ENCODE data around the gene FAM20C.

The FAM20C gene

DNA sequence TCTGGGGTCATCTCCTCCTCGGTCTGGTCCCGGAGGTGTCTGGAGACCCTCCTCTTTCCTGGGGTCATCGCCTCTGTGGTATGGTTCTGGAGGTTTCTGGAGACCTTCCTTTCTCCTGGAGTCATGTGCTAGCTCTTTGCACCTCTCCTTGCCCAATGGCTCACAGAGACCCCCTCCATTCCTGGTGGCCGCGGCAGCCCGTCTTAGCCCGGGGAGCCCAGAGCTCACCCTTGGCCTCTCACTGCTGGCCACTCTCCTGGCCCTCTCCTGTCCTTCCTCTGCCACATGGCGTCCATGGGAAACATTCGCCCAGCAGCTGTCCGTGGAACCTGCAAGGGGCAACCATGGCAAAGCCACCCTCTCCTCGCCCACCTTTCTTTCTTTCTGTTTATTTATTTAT is 77.3 kb downstream of the FAM20C start:
- no peak for TF ChIP-seq CTCF (IDR thresholded peaks at IDR 0.05; ENCODE audit: low read depth, low read length)

DNA sequence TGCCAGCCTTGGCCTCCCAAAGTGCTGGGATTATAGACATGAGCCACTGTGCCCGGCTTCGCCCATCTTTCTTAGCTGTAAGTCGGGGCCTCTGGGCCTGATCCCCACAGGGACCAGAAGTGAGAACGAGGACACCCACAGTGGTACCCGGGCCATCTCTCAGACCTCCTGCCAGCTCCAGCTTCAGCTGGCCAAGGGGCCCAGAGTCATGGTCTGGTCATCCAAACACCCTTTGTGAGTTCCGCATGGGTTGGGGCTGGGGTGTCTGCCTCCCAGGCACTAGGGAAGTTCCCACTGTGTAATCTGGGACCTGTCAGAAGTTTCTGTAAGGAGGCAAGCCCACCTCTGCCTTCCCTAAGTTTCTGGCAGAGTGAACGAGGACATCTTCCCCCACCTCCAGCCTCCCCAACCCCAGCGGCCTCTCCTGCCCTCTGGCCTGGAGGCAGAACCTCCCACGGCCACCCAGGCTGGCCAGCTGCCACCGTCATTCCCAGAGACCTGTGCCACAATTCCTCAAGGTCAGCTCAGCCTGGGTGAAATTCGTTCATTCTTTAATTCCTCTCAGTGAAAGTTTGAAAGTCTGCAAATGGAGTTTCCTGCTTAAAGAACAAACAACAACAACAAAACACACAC is 78.1 kb downstream of the FAM20C start:
- TF ChIP-seq CTCF (IDR thresholded peaks at IDR 0.05; ENCODE audit: low read depth, low read length), result no peak
- no peak overlapping the region for H3K4me3 ChIP-seq (ENCODE audit: low read depth, low read length)

More for the DNA sequence above, 77.3 kb downstream of the FAM20C start:
- H3K4me3 ChIP-seq (ENCODE audit: low read depth, low read length), result no peak overlapping the region

DNA sequence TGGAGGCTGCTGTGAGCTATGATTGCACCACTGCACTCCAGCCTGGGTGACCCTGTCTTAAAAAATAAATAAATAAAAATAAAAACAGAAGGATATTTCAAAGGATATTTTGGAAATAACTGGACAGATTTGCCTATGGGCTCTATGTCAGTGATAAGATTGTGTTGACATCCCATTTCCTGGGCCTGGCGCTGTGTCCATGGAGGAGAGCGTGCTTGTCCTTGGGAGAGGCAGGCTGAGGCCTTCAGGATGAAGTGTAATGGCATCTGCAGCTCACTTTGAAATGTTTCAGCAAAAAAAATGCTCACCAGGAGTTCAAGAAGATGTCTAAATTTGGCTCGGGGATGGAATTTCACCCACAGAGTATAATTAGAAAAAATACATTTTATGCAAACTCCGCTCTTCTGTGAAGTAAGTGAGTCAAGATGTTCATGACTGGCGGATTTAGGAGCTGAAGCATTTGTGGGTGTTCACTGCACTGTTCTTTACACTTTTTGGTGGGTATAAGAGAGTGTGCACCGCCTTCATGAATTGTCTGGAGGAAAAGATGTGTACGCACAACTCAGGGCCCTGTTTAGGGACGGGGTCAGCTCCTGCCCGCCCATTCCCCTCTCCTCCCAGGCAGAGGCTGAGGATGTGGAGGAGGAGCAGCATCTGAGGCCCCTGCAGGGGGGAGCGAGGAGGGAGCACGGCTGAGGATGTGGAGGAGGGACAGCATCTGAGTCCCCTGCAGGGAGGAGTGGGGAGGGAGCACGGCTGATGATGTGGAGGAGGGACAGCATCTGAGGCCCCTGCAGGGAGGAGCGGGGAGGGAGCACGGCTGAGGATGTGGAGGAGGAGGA is 79.1 kb downstream of the FAM20C start:
- no peak for TF ChIP-seq CTCF (IDR thresholded peaks at IDR 0.05; ENCODE audit: low read depth, low read length)
- H3K4me3 ChIP-seq (ENCODE audit: low read depth, low read length), result no peak overlapping the region

GRCh38 chr7:272108-272615 is 79.8 kb downstream of the FAM20C start:
- H3K4me3 ChIP-seq (ENCODE audit: low read depth, low read length), result no peak overlapping the region
- TF ChIP-seq CTCF (IDR thresholded peaks at IDR 0.05; ENCODE audit: low read depth, low read length), result no peak

- no peak for TF ChIP-seq CTCF (IDR thresholded peaks at IDR 0.05; ENCODE audit: low read depth, low read length)
- H3K4me3 ChIP-seq (ENCODE audit: low read depth, low read length), result no peak overlapping the region
These were observed 80.3 kb downstream of the FAM20C start for GRCh38 chr7:272631-273030.

DNA sequence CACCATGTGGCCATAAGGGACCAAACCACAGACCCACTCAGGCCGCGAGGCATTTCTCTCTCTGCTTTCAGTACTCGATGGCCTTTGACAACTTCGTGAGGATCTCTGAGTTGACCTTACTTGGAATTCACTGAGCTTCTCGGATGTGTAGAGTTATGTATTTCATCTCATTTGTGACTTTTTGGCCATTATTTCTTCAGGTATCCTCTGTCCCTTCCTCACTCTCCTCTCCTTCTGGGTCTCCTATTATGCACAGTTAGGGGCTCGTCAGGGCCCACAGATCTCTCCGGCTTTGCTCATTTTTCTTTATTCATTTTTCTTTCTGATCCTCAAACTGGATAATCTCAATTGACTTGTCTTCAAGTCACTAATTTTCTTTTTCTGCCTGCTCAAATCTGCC is 81.0 kb downstream of the FAM20C start:
- no peak overlapping the region for H3K4me3 ChIP-seq (ENCODE audit: low read depth, low read length)
- no peak for TF ChIP-seq CTCF (IDR thresholded peaks at IDR 0.05; ENCODE audit: low read depth, low read length)

DNA sequence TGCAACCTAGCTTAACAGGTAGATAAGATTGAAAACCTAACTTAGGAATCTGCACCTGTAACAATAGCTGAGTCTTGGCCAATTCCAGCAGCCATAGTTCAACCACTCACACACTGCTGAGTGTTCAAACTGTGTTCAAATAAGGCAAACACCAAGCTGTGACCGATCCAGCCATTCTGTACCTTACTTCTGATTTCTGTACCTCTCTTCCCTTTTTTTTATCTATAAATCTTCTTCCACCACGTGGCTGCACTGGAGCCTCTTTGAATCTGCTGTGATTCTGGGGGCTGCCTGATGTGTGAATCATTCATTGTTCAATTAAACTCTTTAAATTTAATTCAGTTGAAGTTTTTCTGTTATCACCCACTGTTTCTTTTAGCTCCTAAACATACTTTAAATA is 81.9 kb downstream of the FAM20C start:
- no peak overlapping the region for H3K4me3 ChIP-seq (ENCODE audit: low read depth, low read length)
- TF ChIP-seq CTCF (IDR thresholded peaks at IDR 0.05; ENCODE audit: low read depth, low read length), result no peak
